ENCODE data around the gene SPCS1.
"Not testable (repeated sequence)": the region's sequence is repeated elsewhere in the genome, so short reads cannot be mapped to it uniquely, and the experiment has no call there.

SPCS1 gene

DNA sequence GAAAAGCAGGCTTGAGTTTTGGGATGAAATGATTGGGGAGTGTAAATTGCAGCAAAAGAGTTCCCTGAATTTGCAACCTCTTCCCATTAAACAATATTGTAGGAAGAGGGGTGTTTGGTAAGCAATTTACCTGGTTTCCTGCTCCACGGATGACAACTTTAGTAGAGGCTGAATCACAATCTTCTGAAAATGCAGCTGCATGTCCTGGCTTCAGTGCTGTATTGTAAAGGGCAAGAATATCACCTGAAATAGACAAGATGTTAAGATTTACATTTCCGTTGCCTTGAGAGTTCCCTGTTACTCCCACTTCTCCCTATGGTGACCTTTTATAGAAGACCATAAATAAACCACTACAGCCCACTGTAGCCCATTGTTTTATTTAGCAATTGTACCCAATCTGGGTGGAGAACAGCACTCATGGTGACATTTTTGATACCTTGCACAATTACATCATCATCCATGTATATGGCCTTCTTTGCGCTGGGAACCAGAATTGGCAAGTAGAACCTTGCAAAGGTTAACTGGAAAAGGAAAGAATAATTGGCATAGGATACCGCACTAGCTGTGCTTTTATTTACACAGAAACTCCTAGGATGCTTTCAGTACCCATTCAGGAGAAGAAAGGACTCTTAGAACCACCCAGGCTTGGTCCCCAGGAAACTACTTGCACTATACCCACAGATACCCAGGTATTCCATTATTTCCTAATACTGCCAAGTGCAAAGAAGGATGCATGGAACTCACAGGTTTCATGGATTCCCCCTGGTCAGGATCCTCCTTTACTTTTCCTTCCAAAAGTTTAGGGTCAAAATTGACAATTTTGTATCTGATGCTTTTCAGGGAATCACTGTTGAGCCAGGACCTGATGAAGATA, 9.9 kb upstream of the SPCS1 start:
- no peak for DNase-seq

DNA sequence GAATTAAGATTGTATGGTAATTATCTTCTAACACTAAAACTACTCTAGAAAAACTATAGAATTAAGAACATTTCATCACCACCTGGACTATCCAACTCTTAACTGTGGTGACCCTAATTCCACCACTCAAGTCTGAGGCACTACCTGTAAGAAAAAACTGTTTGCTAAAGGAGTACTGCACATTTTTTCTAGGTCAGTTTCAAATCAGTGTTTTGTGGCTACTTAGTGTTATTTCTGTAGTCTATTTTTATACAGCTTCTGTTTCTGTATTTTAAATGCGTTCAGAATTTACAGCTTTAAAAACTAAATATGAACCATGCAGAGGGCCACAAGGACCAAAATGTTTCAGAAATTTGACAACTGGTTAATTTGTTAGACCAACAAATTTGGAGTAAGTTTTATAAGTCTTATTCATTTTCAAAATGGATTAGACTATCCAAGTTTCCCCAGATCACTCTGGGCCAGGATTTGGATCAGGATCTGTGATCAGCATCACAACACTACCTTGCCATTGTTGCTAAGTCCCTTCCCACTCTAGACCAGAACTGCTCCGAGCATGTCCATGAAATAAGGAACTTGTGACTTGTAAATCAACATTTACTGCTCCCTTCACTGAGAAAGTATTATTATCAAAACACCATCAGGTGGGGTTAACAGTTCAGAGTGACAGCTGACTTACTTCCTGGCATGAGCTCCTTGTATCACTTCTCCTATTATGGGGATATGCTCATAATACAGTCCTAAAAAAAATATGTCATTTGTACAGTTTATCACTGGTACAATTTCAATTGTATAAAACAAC, 8.9 kb upstream of the SPCS1 start:
- DNase-seq, result no peak

DNA sequence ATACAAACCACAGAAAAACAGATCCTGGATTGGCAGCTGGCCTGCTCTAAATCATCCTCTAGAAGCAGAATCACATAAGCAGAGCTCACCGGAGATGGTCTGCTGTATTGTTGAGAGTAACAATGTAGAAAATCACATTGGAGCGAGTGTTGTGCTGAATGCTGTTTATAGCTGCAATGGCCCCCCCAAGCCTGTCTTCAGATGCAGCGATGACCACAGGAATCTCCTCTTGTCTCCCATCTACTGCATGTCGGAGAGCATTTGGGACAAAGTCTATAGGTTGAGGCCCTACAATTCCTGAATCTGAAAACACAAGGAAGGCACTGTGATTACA, 8.3 kb upstream of the SPCS1 start:
- DNase-seq, result no peak

DNA sequence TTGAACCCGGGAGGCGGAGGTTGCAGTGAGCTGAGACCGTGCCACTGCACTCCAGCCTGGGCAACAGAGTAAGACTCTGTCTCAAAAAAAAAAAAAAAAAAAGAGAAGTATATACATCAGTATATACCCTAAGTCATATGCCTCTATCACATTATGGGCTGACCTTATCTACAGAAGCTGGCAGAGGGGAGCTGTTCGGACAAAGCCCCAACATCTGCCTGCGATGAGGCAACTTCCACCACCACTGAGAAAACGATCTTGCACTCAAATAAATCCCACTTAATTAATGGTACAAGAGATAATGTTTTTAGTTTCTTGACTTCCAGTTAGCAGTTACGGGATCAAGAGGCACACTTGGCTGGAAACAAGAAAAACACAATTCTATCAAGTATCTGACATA, 2.6 kb upstream of the SPCS1 start:
- DNase-seq, result no peak

DNA sequence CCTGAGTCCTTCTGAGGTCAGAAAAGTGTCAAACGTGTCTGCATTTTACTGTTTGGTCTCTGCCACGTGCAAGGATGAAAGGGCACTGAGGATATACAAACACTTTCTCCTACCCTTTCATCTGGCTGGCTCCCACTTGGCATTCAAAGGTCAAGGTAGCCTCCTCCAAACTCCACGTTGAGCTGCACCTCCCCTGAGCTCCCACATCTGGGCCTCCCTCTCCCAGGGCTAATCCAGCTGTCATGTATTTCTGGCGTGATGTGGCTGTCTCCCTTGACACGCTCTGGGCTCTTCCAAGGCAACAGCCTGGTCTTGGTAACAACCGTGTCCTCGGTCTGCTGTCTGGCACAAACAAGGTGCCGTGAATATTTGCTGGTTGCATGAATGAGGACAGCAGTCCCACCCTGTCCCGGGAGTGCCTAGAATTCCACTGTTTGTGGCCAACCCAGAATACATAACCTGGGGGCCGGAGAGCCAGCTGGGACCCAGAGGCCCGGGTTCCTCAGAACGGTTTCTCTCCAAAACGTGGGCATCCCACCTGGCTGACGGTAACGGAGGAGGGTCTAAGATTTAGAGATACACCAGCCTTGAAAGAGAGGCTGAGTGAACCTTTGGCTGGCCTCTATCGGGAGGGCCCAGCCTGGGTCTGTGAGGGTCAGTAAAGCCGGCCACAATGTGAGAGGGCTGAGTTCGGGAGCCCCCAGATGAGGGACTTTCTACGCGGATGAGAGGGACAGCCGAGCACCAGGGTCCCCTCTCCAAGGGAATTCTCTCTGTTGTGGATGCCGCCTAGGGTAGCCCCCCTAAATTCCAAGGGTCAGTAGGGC, 1.1 kb upstream of the SPCS1 start:
- peak; percentile 31 for DNase-seq

DNA sequence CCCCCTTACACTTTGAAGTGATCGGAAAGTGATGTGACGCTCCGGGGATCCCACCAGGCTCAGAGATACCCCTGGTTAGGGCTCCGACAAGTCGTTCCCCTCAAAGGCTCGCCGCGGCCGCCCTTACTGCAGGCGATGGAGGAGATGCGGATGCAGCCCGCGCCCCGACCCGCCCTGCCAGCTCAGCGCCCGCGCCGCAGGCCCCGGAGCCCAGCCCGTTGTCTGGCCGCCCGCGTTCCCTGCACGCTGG, 543 bp upstream of the SPCS1 start:
- DNase-seq, result no peak

DNA sequence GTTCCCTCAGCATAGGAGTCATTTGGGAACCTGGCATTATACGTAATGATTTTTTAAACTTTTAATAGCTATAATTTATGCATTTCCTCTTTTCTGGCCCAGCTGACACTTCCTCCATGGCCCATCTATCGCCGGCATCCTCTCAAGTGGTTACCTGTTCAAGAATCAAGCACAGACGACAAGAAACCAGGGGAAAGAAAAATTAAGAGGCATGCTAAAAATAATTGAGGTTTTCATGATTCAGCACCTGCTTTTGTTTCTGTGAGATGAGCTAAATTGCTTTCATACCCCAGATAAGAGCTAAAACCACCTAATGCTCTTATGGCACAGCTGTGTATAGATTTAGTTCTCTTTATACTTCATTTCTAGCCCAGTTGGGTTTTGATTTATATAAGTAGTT, 1.7 kb downstream of the SPCS1 start:
- no peak for DNase-seq

DNA sequence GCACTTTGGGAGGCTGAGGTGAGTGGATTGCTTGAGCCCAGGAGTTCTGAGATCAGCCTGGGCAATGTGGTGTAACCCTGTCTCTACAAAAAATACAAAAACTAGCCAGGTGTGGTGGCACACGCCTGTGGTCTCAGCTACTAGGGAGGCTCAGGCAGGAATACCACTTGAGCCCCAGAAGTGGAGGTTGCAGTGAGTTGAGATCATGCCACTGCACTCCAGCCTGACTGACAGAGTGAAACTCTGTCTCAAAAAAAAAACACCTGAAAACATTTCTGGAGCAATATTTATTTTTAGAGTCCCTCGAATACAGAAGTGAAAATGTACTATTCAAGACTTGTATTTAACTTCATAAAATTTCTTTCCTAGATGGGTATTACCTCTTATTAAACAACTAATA, 4.6 kb downstream of the SPCS1 start:
- DNase-seq, result no peak

DNA sequence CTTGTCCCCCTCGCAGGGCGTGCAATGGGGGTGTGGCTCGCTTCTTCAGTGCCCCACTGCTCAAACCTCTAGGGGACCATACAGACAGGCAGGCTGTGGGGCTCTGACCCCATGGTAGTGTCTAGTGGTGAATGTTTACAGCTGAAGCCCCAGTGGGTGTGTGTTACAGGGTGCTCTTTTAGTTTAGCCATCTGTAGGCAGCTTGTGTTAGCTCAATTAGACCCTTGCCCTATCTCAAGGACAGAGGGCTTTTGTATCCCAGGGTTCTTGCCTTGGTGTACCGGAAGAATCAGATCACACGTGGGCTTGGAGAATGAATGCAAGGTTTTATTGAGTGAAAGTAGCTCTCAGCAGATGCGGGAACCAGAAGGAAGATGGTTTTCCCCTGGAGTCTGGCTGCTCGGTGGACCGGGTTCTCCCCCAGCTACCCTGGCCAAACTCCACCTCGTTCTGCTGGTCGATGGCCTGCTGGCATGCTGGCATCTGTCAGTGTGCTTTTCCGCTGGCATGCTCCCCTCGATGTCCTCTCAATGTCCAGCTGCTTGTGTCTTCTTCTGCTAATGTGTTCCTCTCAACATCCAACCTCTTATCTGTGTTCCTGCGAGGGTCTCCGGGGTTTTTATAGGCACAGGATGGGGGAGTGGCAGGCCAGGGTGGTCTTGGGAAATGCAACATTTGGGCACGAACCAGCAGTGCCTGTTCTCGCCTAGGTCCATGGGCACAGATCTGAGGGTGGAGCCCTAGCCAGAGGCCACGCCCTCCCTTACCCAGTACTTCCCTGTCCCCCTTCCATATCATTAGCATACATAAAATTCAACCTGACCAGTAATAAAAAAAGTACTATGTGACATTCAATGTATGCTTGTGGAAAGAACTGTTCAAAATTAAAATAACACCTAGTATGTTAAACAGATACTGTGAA, 6.6 kb downstream of the SPCS1 start:
- DNase-seq, result no peak

DNA sequence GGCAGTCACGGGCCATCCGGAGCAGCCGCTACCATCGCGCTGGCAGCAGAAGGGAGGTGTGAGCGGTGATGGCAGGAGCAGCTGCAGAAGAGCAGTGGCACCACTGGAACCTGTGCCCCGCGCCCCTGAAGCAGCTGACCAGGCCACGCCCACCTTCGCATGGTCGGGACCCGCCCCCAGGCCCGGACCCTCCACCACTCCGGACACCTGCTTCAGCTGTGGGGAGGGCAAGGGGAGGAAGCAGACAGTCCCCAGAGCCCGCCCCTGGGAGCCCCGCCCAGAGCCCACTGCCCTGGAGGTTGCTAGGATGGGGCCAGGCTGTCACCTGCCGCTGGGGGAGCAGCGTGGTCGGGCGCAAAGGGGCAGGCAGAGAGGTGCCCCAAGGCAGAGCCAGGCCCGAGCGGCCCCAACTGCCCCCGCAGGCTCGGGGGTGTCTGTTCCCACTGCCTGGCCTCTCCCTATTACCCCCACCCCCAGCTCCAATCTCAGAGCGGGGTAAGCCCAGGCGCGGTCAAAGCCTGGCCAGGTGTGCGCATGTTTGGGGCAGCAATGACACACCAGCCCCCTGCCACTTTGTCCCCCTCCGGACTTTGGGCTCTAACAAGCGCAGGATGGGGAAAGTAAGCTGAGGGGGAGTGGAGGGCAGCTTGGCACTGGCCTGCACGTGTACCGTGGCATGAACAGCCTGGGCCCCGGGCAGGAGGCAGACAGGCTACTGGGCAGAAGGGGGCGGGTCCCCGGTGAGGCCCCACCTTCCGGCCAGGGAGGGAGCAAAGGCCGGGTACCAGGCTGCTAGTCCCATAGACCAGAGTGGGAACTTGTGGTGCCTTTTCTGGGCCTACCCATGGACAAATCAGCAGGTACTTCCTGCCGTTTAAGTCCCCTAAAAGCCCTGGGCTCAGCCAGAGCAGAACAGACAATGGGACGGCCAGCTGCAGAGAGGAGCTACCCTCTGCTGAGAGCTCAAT, 8.7 kb downstream of the SPCS1 start:
- DNase-seq, result no peak

DNA sequence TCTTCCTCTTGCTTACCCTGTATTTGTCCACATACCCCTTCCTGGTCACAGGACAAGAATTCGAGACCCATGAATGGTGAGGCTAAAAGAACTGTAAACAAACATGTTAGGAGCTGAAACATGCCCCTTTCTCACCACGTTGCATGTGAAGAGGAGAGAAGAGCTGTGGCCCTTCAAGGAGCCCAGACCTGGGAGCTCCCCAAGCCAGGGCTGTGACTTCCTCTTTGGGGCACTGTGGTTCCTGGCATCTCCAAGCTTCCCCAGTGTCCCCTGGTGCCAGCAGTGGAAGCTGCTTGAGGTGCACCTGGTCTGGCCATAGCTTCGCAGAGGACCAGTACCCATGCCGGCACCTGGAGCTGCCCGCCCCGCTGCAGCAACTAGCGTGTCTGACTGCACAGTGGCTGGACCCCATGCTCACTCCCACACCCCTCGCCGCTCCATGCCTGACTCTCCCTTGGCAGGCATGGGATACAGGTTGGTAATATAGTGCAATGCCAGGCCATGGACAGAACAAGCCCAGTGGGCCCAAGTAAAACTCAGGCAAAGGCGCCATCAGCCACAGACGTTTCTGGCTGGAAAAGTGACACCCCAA, 9.9 kb downstream of the SPCS1 start:
- no peak for DNase-seq

DNA sequence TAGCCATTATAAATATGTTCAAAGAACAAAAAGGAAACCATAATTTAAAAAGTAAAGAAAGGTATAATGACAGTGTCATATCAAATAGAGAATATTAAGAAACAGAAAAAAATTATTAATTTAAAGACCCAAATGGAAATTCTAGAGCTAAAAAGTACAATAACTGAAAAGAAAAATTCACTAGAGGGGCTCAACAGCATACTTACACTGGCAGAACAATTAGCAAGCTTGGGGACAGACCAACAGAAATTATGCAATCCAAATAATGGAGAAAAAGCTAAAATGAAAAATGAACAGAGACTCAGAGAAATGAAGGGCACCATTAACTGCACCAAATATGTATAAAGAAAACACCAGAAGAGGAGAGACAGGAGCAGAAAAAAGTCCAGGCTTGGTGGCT, 13.7 kb downstream of the SPCS1 start:
- DNase-seq, result no peak

DNA sequence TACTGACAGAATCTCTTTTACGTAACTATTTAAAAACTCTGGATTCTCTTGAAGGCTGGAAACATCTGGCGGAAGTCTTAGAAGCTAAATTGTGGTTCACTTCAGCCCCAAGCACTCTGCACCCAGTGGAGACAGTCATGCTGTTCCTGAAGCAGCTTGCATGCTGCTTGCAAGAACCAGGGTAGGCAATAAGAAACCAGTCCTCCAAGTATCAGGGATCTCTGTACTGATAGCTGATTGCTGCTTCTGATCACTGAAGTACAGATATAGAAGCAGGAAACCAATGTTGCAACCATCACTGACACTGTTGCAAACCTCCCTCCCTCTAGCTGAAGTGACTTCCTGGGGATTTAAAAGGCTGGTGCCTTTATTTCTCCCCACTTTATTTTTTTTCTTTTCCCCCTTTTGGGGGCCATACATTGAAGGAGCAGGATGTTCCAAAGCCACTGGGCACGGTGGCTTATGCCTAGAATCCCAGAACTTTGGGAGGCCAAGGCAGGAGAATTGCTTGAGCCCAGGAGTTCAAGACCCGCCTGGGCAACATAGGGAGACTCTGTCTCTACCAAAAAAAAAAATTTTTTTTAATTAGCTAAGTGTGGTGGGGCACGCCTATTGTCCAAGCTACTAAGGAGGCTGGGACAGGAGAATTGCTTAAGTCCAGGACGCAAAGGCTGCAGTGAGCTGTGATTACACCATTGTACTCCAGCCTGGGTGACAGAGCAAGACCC, 15.3 kb downstream of the SPCS1 start:
- no peak for DNase-seq

DNA sequence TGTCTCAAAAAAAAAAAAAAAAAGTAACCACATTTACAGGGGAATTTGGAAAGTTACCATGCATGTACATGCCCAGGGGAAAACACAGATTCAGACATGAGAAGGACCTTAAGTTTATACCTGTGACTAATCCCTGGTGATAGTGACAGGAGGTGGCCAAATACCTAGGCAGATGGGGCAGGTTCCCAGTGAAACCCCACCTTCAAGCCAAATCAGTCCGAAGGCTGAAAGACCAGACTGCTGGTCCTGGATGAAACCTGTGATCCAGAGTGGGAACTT, 15.8 kb downstream of the SPCS1 start:
- DNase-seq, result no peak

DNA sequence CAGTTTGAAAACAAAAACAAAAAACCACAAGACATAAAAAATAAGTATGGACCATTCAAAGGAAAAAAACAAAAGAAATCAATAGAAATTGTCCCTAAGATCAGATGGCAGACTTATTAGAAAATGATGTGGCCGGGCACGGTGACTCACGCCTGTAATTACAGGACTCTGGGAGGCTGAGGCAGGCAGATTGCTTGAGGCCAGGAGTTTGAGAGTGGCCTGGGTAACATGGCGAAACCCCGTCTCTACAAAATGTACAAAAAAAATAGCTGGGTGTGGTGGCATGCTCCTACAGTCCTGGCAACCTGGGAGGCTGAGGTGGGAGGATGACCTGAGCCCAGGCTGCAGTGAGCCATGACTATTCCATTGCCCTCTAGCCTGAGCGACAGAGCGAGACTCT, 16.6 kb downstream of the SPCS1 start:
- DNase-seq, result no peak

DNA sequence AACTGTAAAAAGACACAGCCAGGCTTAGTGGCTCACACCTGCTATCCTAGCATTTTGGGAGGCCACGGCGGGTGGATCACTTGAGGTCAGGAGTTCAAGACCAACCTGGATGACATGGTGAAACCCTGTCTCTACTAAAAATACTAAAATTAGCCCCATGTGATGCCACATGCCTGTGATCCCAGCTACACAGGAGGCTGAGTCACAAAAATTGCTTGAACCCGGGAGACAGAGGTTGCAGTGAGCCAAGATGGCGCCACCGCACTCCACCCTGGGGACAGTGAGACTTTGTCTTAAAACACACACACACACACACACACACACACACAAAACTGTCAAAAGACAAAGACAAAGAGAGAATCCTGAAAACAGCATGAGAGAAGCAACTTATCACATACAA, 18.0 kb downstream of the SPCS1 start:
- DNase-seq, result no peak

DNA sequence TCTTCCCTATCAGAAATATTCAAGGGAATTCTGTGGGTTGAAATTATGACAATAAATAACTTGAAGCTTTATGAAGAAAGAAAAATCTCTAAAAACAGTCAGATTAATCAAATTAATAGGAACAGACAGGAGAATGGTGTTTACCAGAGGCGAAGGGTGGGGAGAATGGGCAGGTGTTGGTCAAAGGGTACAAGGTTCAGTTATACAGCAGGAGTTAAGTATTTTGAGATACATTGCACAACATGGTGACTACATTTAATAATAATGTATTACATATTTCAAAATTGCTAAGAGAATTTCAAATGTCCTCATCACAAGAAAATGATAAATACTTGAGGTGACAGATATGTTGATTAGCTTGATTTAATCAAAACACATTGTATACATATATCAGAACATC, 18.6 kb downstream of the SPCS1 start:
- DNase-seq, result no peak

DNA sequence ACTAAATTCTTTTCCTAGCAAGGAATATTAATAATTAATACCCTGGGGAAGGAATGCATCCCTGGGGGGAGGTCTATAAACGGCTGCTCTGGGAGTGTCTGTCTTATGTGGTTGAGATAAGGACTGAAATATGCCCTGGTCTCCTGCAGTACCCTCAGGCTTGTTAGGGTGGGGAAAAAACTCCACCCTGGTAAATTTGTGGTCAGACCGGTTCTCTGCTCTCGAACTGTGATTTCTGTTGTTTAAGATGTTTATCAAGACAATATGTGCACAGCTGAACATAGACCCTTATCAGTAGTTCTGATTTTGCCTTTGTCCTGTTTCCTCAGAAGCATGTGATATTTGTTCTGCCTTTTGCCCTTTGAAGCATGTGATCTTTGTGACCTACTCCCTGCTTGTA, 22.8 kb downstream of the SPCS1 start:
- not testable (repeated sequence) for DNase-seq

DNA sequence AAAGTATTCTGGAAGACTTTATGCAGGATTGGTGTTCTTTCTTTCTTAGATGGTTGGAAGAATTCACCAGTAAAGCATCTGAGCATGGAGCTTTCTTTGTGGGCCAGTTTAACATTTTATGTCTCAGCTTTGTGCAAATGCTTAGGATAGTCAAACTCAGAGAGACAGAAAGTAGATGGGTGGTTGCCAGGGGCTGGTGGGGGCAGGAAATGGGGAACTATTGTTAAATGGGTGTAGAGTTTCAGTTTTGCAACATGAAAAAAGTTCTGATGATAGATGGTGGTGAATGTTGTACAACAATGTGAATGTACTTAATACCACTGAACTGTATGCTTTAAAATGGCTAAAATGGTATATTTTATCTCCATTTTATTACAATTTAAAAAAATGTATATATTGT, 24.8 kb downstream of the SPCS1 start:
- no peak for DNase-seq

DNA sequence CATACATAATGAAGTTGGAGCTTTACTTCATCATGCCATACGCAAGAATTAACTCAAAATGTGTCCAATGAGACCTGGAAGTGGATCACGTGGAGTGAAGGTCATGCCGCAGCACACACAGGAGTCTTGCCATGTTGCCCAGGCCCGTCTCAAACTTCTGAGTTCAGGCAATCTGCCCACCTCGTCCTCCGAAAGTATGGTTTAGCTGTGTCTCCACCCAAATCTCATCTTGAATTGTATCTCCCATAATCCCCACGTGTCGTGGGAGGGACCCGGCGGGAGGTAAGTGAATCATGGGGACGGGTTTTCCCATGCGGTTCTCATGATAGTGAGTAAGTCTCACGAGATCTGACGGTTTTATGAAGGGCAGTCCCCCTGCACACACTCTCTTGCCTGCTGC, 25.7 kb downstream of the SPCS1 start:
- DNase-seq, result no peak

Measured in 8988T (cell line).